Measurements from ENCODE around the gene MALT1. TPM values are rescaled to one million over a fixed set of nuclear protein-coding genes. Genes with fewer than 3 reads are reported as not detected.

Gene MALT1
- total RNA-seq, 1 donor from 2014 or later = 28.4 TPM

GRCh38 chr18:58654896-58655614 is 16.2 kb upstream of the MALT1 start:
- Histone ChIP-seq H3K9ac (no peak overlapping the region), H2AFZ (replicated peaks) (no peak overlapping the region), H3F3A (ENCODE audit: low read depth) (no peaks in the 10 kb centered on the region), H3K36me3 (no peaks in the 10 kb centered on the region), H4K20me1 (ENCODE audit: low read depth) (no peaks in the 10 kb centered on the region), H3K4me2 (no peak overlapping the region), H3K27ac (no peak overlapping the region), H3K4me1 (no peaks in the 10 kb centered on the region), H3K79me2 (ENCODE audit: low read depth) (no peaks in the 10 kb centered on the region), H3K4me3 (no peak overlapping the region), H3K9me3 (ENCODE audit: low read depth) (peaks cover 5% of the 10 kb centered on the region), H3K27me3 (no peaks in the 10 kb centered on the region)
- Mint-ChIP-seq H3K27ac (no peak overlapping the region), H3K4me1 (no peaks in the 10 kb centered on the region), H3K4me3 (no peak overlapping the region), H3K9me3 (peaks cover 26% of the 10 kb centered on the region), H3K36me3 (no peaks in the 10 kb centered on the region), H3K27me3 (ENCODE audit: insufficient read depth, low read depth) (no peaks in the 10 kb centered on the region)
- TF ChIP-seq EZH2 (IDR thresholded peaks at IDR 0.05) (no peak), CTCF (IDR thresholded peaks at IDR 0.05) (no peak), EZH2phosphoT487 (IDR thresholded peaks at IDR 0.05) (no peak)
- no peak for DNase-seq (ENCODE audit: low spot score)

GRCh38 chr18:58657081-58657480 is 14.2 kb upstream of the MALT1 start:
- Histone ChIP-seq H3K9me3 (ENCODE audit: low read depth) (peaks cover 5% of the 10 kb centered on the region), H3K4me3 (no peak overlapping the region), H4K20me1 (ENCODE audit: low read depth) (no peaks in the 10 kb centered on the region), H3K9ac (no peak overlapping the region), H3K36me3 (no peaks in the 10 kb centered on the region), H3K4me1 (no peaks in the 10 kb centered on the region), H2AFZ (replicated peaks) (no peak overlapping the region), H3K27ac (no peak overlapping the region), H3F3A (ENCODE audit: low read depth) (no peaks in the 10 kb centered on the region), H3K4me2 (no peak overlapping the region), H3K27me3 (no peaks in the 10 kb centered on the region), H3K79me2 (ENCODE audit: low read depth) (no peaks in the 10 kb centered on the region)
- no peaks in the 10 kb centered on the region for H3K36me3 Mint-ChIP-seq
- no peak overlapping the region for H3K27ac Mint-ChIP-seq
- TF ChIP-seq CTCF (IDR thresholded peaks at IDR 0.05) = no peak
- no peak for TF ChIP-seq EZH2 (IDR thresholded peaks at IDR 0.05)
- no peak for TF ChIP-seq EZH2phosphoT487 (IDR thresholded peaks at IDR 0.05)
- peaks cover 6% of the 10 kb centered on the region for H3K27me3 Mint-ChIP-seq (ENCODE audit: insufficient read depth, low read depth)
- peaks cover 26% of the 10 kb centered on the region for H3K9me3 Mint-ChIP-seq
- no peak for DNase-seq (ENCODE audit: low spot score)
- H3K4me3 Mint-ChIP-seq = no peak overlapping the region
- H3K4me1 Mint-ChIP-seq = no peaks in the 10 kb centered on the region

- no peak overlapping the region for H2AFZ ChIP-seq (replicated peaks)
- H3K27me3 Mint-ChIP-seq (ENCODE audit: insufficient read depth, low read depth) = peaks cover 6% of the 10 kb centered on the region
- H3K4me1 Mint-ChIP-seq = no peaks in the 10 kb centered on the region
- peaks cover 26% of the 10 kb centered on the region for H3K9me3 Mint-ChIP-seq
- no peak overlapping the region for H3K4me2 ChIP-seq
- H3K4me3 ChIP-seq = no peak overlapping the region
- H3K4me3 Mint-ChIP-seq = no peak overlapping the region
- H3K9ac ChIP-seq = no peak overlapping the region
- TF ChIP-seq EZH2phosphoT487 (IDR thresholded peaks at IDR 0.05) (no peak), EZH2 (IDR thresholded peaks at IDR 0.05) (no peak), CTCF (IDR thresholded peaks at IDR 0.05) (no peak)
- no peaks in the 10 kb centered on the region for H3K27me3 ChIP-seq
- no peak for DNase-seq (ENCODE audit: low spot score)
- no peaks in the 10 kb centered on the region for H3K36me3 ChIP-seq
- no peaks in the 10 kb centered on the region for H3K4me1 ChIP-seq
- H3K27ac ChIP-seq = no peak overlapping the region
- H3K9me3 ChIP-seq (ENCODE audit: low read depth) = peaks cover 5% of the 10 kb centered on the region
- H3K79me2 ChIP-seq (ENCODE audit: low read depth) = no peaks in the 10 kb centered on the region
- H3F3A ChIP-seq (ENCODE audit: low read depth) = no peaks in the 10 kb centered on the region
- no peaks in the 10 kb centered on the region for H3K36me3 Mint-ChIP-seq
- no peak overlapping the region for H3K27ac Mint-ChIP-seq
- no peaks in the 10 kb centered on the region for H4K20me1 ChIP-seq (ENCODE audit: low read depth)
These were observed 13.8 kb upstream of the MALT1 start for GRCh38 chr18:58657494-58657893.
